ENCODE data around the gene CDC37. TPM values are rescaled to one million over a fixed set of nuclear protein-coding genes. Genes with fewer than 3 reads are reported as not detected.

The CDC37 gene
- total and polyA plus RNA-seq, 11 donors = 108 to 282 (median 141) TPM

GRCh38 chr19:10422846-10423245 lies 19.5 kb upstream of the CDC37 start:
- TF ChIP-seq, protein P1, sequence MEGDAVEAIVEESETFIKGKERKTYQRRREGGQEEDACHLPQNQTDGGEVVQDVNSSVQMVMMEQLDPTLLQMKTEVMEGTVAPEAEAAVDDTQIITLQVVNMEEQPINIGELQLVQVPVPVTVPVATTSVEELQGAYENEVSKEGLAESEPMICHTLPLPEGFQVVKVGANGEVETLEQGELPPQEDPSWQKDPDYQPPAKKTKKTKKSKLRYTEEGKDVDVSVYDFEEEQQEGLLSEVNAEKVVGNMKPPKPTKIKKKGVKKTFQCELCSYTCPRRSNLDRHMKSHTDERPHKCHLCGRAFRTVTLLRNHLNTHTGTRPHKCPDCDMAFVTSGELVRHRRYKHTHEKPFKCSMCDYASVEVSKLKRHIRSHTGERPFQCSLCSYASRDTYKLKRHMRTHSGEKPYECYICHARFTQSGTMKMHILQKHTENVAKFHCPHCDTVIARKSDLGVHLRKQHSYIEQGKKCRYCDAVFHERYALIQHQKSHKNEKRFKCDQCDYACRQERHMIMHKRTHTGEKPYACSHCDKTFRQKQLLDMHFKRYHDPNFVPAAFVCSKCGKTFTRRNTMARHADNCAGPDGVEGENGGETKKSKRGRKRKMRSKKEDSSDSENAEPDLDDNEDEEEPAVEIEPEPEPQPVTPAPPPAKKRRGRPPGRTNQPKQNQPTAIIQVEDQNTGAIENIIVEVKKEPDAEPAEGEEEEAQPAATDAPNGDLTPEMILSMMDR (IDR thresholded peaks at IDR 0.05) = no peak
- TF ChIP-seq POLR2A (IDR thresholded peaks at IDR 0.05) = no peak
- intact Hi-C loops (cut with DNase I) = no loop called here
- no peak overlapping the region for H3K4me3 ChIP-seq
- no peaks in the 10 kb centered on the region for H3K36me3 ChIP-seq
- H3K9me3 ChIP-seq = no peaks in the 10 kb centered on the region
- ATAC-seq = no peak
- H3K27ac ChIP-seq = no peak overlapping the region
- DNase-seq = no peak
- H3K27me3 ChIP-seq = peaks cover 32 to 76% (median 61%) of the 10 kb centered on the region in 9 donors
- peaks cover 0 to 70% (median 25%) of the 10 kb centered on the region in 12 donors for H3K4me1 ChIP-seq
- 62 to 82% (median 74%) methylated on average over 3 of the region's 3 CpGs for WGBS, 4 donors

DNA sequence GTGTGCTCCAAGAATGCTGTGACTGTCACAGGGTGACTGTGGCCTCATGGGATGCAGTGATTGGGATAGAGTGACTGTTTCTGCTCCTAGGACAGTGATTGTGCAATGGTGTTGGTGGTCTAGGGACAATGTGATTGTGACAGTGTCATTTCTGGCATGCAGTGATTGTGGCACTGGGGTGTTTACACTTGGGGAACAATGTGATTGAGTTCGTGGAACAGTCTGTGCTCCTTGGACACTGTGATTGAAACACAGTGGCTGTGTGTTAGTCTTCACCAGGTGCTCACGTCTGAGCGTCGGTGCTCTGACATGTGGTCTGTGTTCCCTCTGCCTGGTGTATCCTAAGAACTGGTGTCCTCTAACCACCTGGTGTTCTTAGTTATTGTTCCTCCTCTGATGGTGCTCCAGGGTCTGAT lies 18.7 kb upstream of the CDC37 start:
- H3K36me3 ChIP-seq = no peaks in the 10 kb centered on the region
- H3K4me3 ChIP-seq = no peak overlapping the region
- no peak overlapping the region for H3K27ac ChIP-seq
- H3K4me1 ChIP-seq = peaks cover 0 to 68% (median 25%) of the 10 kb centered on the region in 12 donors
- peaks cover 38 to 84% (median 69%) of the 10 kb centered on the region in 9 donors for H3K27me3 ChIP-seq
- intact Hi-C loops (cut with DNase I) = no loop called here
- no peaks in the 10 kb centered on the region for H3K9me3 ChIP-seq
- 39 to 71% (median 52%) methylated on average over 4 of the region's 4 CpGs for WGBS, 4 donors
- TF ChIP-seq, protein P1 (IDR thresholded peaks at IDR 0.05) = no peak
- no peak for TF ChIP-seq POLR2A (IDR thresholded peaks at IDR 0.05)
- DNase-seq (no peak), ATAC-seq (no peak)

- Histone ChIP-seq H3K4me1 (peaks cover 0 to 70% (median 29%) of the 10 kb centered on the region in 12 donors), H3K27me3 (peaks cover 41 to 90% (median 72%) of the 10 kb centered on the region in 9 donors), H3K27ac (no peak overlapping the region), H3K9me3 (no peaks in the 10 kb centered on the region), H3K36me3 (no peaks in the 10 kb centered on the region), H3K4me3 (peak overlapping the region in 1 of 12 donors; percentile 18)
- TF ChIP-seq POLR2A (IDR thresholded peaks at IDR 0.05) = no peak
- TF ChIP-seq, protein P1 (IDR thresholded peaks at IDR 0.05) = no peak
- ATAC-seq = no peak
- intact Hi-C loops (cut with DNase I) = no loop called here
- no peak for DNase-seq
- WGBS, 4 donors = 23 to 31% (median 26%) methylated on average over 12 to 17 of the region's 17 CpGs
These were observed 18.1 kb upstream of the CDC37 start for GRCh38 chr19:10421240-10422045.

DNA sequence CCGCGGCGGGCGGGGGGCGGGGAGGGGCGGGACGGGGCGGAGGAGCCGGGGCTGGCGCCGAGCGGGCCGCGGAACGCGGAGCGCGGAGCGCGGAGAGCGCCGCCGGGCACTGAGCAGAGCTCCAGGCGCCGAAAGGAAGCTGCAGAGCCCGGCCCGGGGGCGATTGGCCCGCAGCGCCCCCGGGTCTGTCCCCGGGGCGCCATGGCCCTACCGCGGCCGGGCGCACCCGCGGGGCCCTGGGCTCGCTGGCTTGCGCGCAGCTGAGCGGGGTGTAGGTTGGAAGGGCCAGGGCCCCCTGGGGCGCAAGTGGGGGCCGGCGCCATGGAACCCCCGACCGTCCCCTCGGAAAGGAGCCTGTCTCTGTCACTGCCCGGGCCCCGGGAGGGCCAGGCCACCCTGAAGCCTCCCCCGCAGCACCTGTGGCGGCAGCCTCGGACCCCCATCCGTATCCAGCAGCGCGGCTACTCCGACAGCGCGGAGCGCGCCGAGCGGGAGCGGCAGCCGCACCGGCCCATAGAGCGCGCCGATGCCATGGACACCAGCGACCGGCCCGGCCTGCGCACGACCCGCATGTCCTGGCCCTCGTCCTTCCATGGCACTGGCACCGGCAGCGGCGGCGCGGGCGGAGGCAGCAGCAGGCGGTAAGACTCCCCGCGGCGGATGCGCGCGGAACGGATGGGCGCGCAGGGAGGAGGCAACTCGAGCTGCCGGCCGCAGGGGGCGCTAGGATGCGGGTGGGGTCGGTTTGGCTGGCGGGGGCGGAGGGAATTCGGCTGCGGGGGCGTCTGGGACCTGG lies 17.3 kb upstream of the CDC37 start, which contains the start of gene PDE4A:
PDE4A (plus strand) TSS at position 95 of the 796 bp plus-strand sequence; CDS start at position 322, 227 bp downstream.
- intact Hi-C loops (cut with DNase I) = no loop called here
- DNase-seq = peak in 1 of 5 donors; percentile 33
- no peak for ATAC-seq
- 0 to 2% (median 1%) methylated on average over 17 to 104 of the region's 104 CpGs for WGBS, 4 donors
- Histone ChIP-seq H3K4me3 (peak within 1 kb of the TSS in 11 of 12 donors; percentile 10 to 50 (median 28)), H3K9me3 (no peaks in the 10 kb centered on the region), H3K27ac (no peak within 1 kb of the TSS), H3K36me3 (no peaks in the 10 kb centered on the region), H3K4me1 (peaks cover 0 to 70% (median 36%) of the 10 kb centered on the region in 12 donors), H3K27me3 (peaks cover 41 to 92% (median 72%) of the 10 kb centered on the region in 9 donors)
- TF ChIP-seq, protein P1 (IDR thresholded peaks at IDR 0.05) = peak in 4 of 12 donors; percentile 22 to 38 (median 32)
- TF ChIP-seq POLR2A (IDR thresholded peaks at IDR 0.05) = no peak

All from heart left ventricle (tissue), 16 donors.